GM19238 (cell line): ENCODE measurements around the gene TMEM238.

ENCODE experiments used
- DNase-seq: peaks from one replicate; pipeline ENCODE4 v3.0.0; 2011; ENCODE audit warnings: low spot score; ENCODE audit not compliant: insufficient read length

Gene TMEM238

GRCh38 chr19:55379174-55379573 is 4.9 kb downstream of the TMEM238 start:
- DNase-seq: no peak

GRCh38 chr19:55377356-55378131 is 6.5 kb downstream of the TMEM238 start:
- DNase-seq: no peak

- DNase-seq: no peak
Observed at GRCh38 chr19:55376241-55376933, 7.7 kb downstream of the TMEM238 start, which contains the start of gene TMEM190. Gene TMEM190, plus strand, starts transcription at chr19:55376826. Its CDS starts 28 bp downstream, at chr19:55376854.

GRCh38 chr19:55373993-55374757 is 9.9 kb downstream of the TMEM238 start:
- no peak for DNase-seq

GRCh38 chr19:55373306-55373992 is 10.6 kb downstream of the TMEM238 start:
- no peak for DNase-seq

GRCh38 chr19:55372316-55373081 is 11.6 kb downstream of the TMEM238 start:
- no peak for DNase-seq

GRCh38 chr19:55370305-55370988 is 13.6 kb downstream of the TMEM238 start, which contains the start of gene IL11:
Gene IL11, minus strand, starts transcription at chr19:55370463. Its CDS starts 153 bp downstream, at chr19:55370310.
- DNase-seq: no peak

- DNase-seq: peak; percentile 64
Observed at GRCh38 chr19:55369653-55370304, 14.3 kb downstream of the TMEM238 start.

GRCh38 chr19:55368701-55369563 is 15.2 kb downstream of the TMEM238 start:
- DNase-seq: no peak

GRCh38 chr19:55368106-55368505 is 16.0 kb downstream of the TMEM238 start:
- no peak for DNase-seq

- DNase-seq: no peak
Observed at GRCh38 chr19:55366790-55367189, 17.3 kb downstream of the TMEM238 start.

- DNase-seq: no peak
Observed at GRCh38 chr19:55365964-55366363, 18.1 kb downstream of the TMEM238 start.

- DNase-seq: no peak
Observed at GRCh38 chr19:55365245-55365644, 18.8 kb downstream of the TMEM238 start.

GRCh38 chr19:55362990-55363716 is 20.9 kb downstream of the TMEM238 start, which contains the start of gene GARIN5B:
Gene GARIN5B, minus strand, starts transcription at chr19:55363260. Its CDS starts 194 bp downstream, at chr19:55363066.
- no peak for DNase-seq

GRCh38 chr19:55362174-55362989 is 21.7 kb downstream of the TMEM238 start:
- DNase-seq: no peak

- DNase-seq: no peak
Observed at GRCh38 chr19:55360902-55361301, 23.2 kb downstream of the TMEM238 start.
